Measurements from ENCODE around the gene NINJ2.
"Not testable (repeated sequence)": the region's sequence is repeated elsewhere in the genome, so short reads cannot be mapped to it uniquely, and the experiment has no call there.

Gene NINJ2

GRCh38 chr12:638953-639557 lies 24.2 kb downstream of the NINJ2 start:
- no peak overlapping the region for H3K4me3 ChIP-seq (ENCODE audit: low read depth, low read length)
- TF ChIP-seq, protein P1, sequence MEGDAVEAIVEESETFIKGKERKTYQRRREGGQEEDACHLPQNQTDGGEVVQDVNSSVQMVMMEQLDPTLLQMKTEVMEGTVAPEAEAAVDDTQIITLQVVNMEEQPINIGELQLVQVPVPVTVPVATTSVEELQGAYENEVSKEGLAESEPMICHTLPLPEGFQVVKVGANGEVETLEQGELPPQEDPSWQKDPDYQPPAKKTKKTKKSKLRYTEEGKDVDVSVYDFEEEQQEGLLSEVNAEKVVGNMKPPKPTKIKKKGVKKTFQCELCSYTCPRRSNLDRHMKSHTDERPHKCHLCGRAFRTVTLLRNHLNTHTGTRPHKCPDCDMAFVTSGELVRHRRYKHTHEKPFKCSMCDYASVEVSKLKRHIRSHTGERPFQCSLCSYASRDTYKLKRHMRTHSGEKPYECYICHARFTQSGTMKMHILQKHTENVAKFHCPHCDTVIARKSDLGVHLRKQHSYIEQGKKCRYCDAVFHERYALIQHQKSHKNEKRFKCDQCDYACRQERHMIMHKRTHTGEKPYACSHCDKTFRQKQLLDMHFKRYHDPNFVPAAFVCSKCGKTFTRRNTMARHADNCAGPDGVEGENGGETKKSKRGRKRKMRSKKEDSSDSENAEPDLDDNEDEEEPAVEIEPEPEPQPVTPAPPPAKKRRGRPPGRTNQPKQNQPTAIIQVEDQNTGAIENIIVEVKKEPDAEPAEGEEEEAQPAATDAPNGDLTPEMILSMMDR (IDR thresholded peaks at IDR 0.05; ENCODE audit: low read depth, low read length) = no peak

DNA sequence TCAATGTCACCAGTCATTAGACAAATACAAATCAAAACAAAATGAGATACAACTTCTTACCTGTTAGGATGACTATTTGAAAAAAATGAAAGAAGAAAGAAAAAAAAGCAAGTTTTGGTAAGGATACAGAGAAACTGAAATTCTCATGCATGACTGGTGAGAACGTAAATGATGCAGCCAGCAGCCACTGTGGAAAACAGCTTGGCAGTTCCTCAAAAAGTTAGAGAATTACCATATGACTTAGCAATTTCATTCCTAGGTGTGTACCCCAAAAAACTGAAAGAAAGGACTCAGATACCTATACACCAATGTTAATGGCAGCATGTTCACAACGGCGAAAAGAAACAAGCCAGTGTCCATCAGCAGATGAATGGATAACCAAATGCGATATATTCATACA lies 26.6 kb downstream of the NINJ2 start:
- TF ChIP-seq, protein P1 (IDR thresholded peaks at IDR 0.05; ENCODE audit: low read depth, low read length) = no peak
- no peak overlapping the region for H3K4me3 ChIP-seq (ENCODE audit: low read depth, low read length)

DNA sequence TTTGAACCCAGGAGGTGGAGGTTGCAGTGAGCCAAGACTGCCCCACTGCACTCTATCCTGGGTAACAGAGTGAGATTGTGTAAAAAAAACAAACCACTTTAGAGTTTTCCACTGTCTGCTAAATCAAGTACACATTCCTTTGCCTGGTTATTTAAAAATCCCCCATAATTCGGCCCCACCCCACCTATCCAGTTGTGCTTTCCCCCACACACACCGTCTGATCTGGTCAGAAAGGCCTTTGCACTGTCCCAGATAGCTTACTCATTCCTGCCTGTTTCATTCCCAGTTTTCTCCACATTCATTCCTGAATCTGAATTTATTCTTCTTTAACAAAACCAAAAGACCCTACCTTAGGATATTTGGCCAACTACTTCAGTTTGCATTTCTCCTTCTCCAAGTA lies 29.5 kb downstream of the NINJ2 start:
- TF ChIP-seq, protein P1 (IDR thresholded peaks at IDR 0.05; ENCODE audit: low read depth, low read length) = no peak
- no peak overlapping the region for H3K4me3 ChIP-seq (ENCODE audit: low read depth, low read length)

DNA sequence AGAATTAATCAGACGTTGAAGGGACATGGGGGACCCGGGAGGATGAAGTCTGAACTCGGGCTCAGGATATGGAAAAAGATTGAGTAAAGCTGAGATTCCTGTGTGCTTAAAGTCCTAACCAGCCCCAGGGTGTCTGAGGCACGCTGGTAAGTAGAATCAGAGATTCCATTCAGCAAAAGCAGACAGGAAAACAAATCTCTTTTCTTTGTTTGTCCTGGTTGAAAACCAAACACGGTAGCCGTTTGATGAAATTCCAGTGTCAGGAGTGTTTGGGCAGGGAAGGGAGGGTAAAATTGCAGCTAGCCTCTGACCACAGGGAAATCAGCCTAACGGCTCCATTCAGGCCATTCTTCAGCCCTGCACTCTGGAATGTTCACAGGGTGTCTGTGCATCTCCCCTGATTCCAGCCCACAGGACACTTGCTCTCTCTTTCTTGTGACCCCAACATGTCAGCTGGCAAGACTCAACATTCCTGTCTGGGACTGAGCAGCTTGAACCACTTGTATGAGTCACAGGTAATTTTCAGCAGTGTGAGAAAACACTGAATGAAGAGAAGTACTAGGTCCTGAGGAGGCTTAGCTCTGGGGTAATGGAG lies 31.0 kb downstream of the NINJ2 start:
- no peak overlapping the region for H3K4me3 ChIP-seq (ENCODE audit: low read depth, low read length)
- TF ChIP-seq, protein P1 (IDR thresholded peaks at IDR 0.05; ENCODE audit: low read depth, low read length) = no peak

DNA sequence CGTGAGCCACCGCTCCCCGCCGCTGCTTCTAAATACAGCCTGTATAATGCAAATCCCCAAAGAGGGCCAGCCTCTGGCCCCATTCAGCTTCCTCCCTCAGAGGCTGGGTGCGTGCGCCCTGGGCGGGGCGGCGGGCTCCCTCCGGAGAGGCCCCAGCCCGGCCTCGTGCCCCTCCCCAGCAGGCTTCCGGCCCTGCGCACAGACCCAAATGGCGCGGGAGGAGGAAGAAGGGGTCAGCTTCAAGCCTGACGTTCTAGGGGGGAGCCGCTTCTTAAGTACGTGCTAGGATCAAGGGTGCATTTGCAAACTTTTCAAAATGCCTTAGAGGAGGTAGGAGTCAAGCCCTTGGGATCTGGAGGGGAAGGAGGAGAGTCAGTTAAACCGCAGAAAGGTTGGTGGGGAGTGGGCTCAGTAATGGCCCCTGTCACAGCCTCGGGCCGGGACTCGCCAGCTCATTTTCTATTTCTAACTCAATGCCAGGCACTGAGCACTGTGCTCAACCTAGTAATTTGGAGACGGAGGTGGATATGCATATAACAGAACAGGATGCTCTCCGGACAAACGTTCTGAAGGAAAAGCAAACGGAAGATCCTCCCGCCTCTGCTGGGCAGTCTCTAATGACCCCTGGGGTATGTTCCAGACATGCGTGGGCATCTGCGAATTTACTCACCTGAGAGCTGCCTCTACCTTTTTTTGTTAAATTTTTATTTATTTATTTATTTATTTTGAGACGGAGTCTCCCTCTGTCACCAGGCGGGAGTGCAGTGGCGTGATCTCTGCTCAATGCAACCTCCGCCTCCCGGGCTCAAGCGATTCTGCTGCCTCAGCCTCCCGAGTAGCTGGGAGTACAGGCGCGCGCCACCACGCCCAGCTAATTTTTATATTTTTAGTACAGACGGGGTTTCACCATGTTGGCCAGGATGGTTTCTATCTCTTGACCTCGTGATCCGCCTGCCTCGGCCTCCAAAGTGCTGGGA lies 32.3 kb downstream of the NINJ2 start:
- no peak overlapping the region for H3K4me3 ChIP-seq (ENCODE audit: low read depth, low read length)
- TF ChIP-seq, protein P1 (IDR thresholded peaks at IDR 0.05; ENCODE audit: low read depth, low read length) = no peak

GRCh38 chr12:628742-629078 lies 34.5 kb downstream of the NINJ2 start:
- not testable (repeated sequence) for H3K4me3 ChIP-seq (ENCODE audit: low read depth, low read length)

- TF ChIP-seq, protein P1 (IDR thresholded peaks at IDR 0.05; ENCODE audit: low read depth, low read length) = no peak
- no peak overlapping the region for H3K4me3 ChIP-seq (ENCODE audit: low read depth, low read length)
These were observed 35.1 kb downstream of the NINJ2 start for GRCh38 chr12:627863-628741.
